Prostate gland (tissue), 2 donors: ENCODE measurements around the gene SPSB3. TPM values are rescaled to one million over a fixed set of nuclear protein-coding genes. Genes with fewer than 3 reads are reported as not detected.

Experiments
- DNase-seq: peaks from one replicate; pipeline ENCODE4 v3.0.0-alpha.2; 2019; ENCODE audit warnings: low spot score
- H3K27ac ChIP-seq, 2 donors: fragments of 200-600 bp; sonication (generic); 2 replicates each; pipeline ENCODE4 v1.5.1; 2017 to 2019
- H3K27me3 ChIP-seq: fragments of 200-600 bp; sonication (generic); replicated peaks from 2 replicates; pipeline ENCODE4 v1.5.1; 2019; ENCODE audit not compliant: insufficient read depth
- H3K36me3 ChIP-seq, 2 donors: fragments of 200-600 bp; sonication (generic); 1 replicate in 1 of 2; 2 replicates in 1 of 2; pipeline versions ENCODE4 v1.5.1 to v1.8.1; 2017 to 2019
- H3K4me1 ChIP-seq: fragments of 200-600 bp; sonication (generic); replicated peaks from 2 replicates; pipeline ENCODE4 v1.5.1; 2019
- H3K4me3 ChIP-seq, 2 donors: fragments of 200-600 bp; sonication (generic); 2 replicates each; pipeline ENCODE4 v1.5.1; 2017 to 2019
- H3K9me3 ChIP-seq: fragments of 200-600 bp; sonication (generic); 2 replicates; pipeline ENCODE4 v1.5.1; 2017
- CTCF ChIP-seq, 4 experiments: fragments of 200-600 bp in 2 of 4; fragments of 450-650 bp in 2 of 4; sonication (generic) in 2 of 4; IDR thresholded peaks; 1 replicate in 3 of 4; 2 replicates in 1 of 4; pipeline ENCODE4 v1.5.1; 2016 to 2019; ENCODE audit warnings: antibody characterized with exemption in 4 of 4, mild to moderate bottlenecking in 2 of 4, moderate library complexity in 2 of 4
- POLR2A ChIP-seq: fragments of 450-650 bp; IDR thresholded peaks from one replicate; pipeline ENCODE4 v1.6.1; 2016; ENCODE audit warnings: antibody characterized with exemption, mild to moderate bottlenecking
- POLR2AphosphoS5 ChIP-seq: sonication (generic); formaldehyde crosslinking; IDR thresholded peaks from one replicate; pipeline ENCODE4 v1.6.1; 2017; ENCODE audit warnings: antibody characterized with exemption
- WGBS: methylation state at CpG from one replicate; pipeline ENCODE4 v1.1.5; 2018; 5-methylcytosine and 5-hydroxymethylcytosine counted together
- intact Hi-C: fragments of 100-400 bp; cut with DNase I; formaldehyde crosslinking; loops from one replicate; pipeline ENCODE4 v1.14.2; 2022
- total RNA-seq, 2 donors: library from RNA; depleted of rRNA; stranded (reverse); fragments of >200 nt; gene quantifications; one replicate each; pipeline ENCODE4 v1.1.0, GENCODE V29; 2016

The SPSB3 gene
- total RNA-seq, 2 donors from 2014 or later: 87.8 to 138 TPM

GRCh38 chr16:1778200-1779179 is 3.9 kb downstream of the SPSB3 start:
- peaks cover 12 to 24% of the 10 kb centered on the region in 2 donors for H3K36me3 ChIP-seq
- TF ChIP-seq POLR2A (no peak), CTCF (IDR thresholded peaks at IDR 0.05) (no peak), POLR2AphosphoS5 (no peak)
- no peaks in the 10 kb centered on the region for H3K9me3 ChIP-seq
- DNase-seq: no peak
- peaks cover 16% of the 10 kb centered on the region for H3K4me1 ChIP-seq
- H3K4me3 ChIP-seq: no peak overlapping the region
- H3K27ac ChIP-seq: no peak overlapping the region
- intact Hi-C loops: no loop called here
- H3K27me3 ChIP-seq: no peaks in the 10 kb centered on the region
- 84% methylated on average over 30 of the region's 34 CpGs for WGBS

- intact Hi-C loops: no loop called here
- no peak overlapping the region for H3K4me3 ChIP-seq
Observed at GRCh38 chr16:1777375-1778199, 4.8 kb downstream of the SPSB3 start.

GRCh38 chr16:1776991-1777374 is 5.4 kb downstream of the SPSB3 start:
- peaks cover 16% of the 10 kb centered on the region for H3K4me1 ChIP-seq
- WGBS: 92% methylated on average over 17 of the region's 22 CpGs
- DNase-seq: no peak
- H3K27me3 ChIP-seq: no peaks in the 10 kb centered on the region
- no peak overlapping the region for H3K27ac ChIP-seq
- intact Hi-C loops: no loop called here
- no peaks in the 10 kb centered on the region for H3K9me3 ChIP-seq
- peaks cover 12 to 24% of the 10 kb centered on the region in 2 donors for H3K36me3 ChIP-seq
- TF ChIP-seq POLR2A (no peak), CTCF (IDR thresholded peaks at IDR 0.05) (no peak), POLR2AphosphoS5 (no peak)
- H3K4me3 ChIP-seq: no peak overlapping the region

More at GRCh38 chr16:1777375-1778199, 4.8 kb downstream of the SPSB3 start:
- 72% methylated on average over 22 of the region's 36 CpGs for WGBS
- TF ChIP-seq CTCF (IDR thresholded peaks at IDR 0.05) (no peak), POLR2AphosphoS5 (no peak), POLR2A (no peak)
- H3K4me1 ChIP-seq: peaks cover 16% of the 10 kb centered on the region
- H3K36me3 ChIP-seq: peaks cover 12 to 24% of the 10 kb centered on the region in 2 donors
- no peaks in the 10 kb centered on the region for H3K27me3 ChIP-seq
- DNase-seq: no peak
- H3K27ac ChIP-seq: no peak overlapping the region
- H3K9me3 ChIP-seq: no peaks in the 10 kb centered on the region

GRCh38 chr16:1776672-1776955 is 5.8 kb downstream of the SPSB3 start:
- H3K4me1 ChIP-seq: peaks cover 15% of the 10 kb centered on the region
- H3K27me3 ChIP-seq: no peaks in the 10 kb centered on the region
- no peaks in the 10 kb centered on the region for H3K9me3 ChIP-seq
- 73% methylated on average over 13 of the region's 13 CpGs for whole genome bisulfite sequencing
- no peak overlapping the region for H3K27ac ChIP-seq
- intact Hi-C loops: no loop called here
- no peak overlapping the region for H3K4me3 ChIP-seq
- DNase-seq: no peak
- peaks cover 12 to 24% of the 10 kb centered on the region in 2 donors for H3K36me3 ChIP-seq
- TF ChIP-seq POLR2A (no peak), CTCF (IDR thresholded peaks at IDR 0.05) (no peak), POLR2AphosphoS5 (no peak)
